ENCODE results near the gene NBPF15. TPM values are rescaled to one million over a fixed set of nuclear protein-coding genes. Genes with fewer than 3 reads are reported as not detected.
"Not testable (repeated sequence)": the region's sequence is repeated elsewhere in the genome, so short reads cannot be mapped to it uniquely, and the experiment has no call there.

NBPF15 gene
- total RNA-seq, 1 experiment from 2014 or later, result 68.3 TPM

DNA sequence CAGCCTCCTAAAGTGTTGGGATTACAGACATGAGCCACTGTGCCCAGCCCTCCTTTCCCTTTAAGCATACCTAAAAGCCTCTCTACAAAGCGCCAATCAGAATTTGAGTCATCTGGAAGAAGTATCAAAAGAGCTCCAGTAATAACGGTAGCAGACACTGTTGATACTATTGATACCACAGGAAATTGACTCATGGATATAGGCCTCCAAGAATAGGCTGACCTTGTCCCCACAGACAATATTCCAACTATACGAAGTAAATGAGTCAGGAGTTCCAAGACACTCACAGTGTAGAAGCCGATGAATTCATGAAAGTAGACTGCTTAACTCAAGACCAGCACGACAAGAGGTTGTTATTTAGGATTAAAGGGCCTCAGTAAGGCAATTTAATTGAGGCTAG is 58.7 kb downstream of the NBPF15 start:
- in situ Hi-C loops (cut with HindIII; ENCODE audit: low pct_unique_long_range_greater_than_20kb, low sequenced_read_pairs); DNase-seq (ENCODE audit: low read depth, low spot score); H3K36me3 ChIP-seq (ENCODE audit: control insufficient read depth, insufficient read depth, low read length); BruUV-seq (replicated peaks); H3K27me3 ChIP-seq (ENCODE audit: control insufficient read depth, insufficient read depth, low read length); H3K4me3 ChIP-seq (ENCODE audit: low read depth in 2 of 2, low read length in 2 of 2); POLR2A ChIA-PET; CTCF ChIA-PET; ATAC-seq; H3K4me1 ChIP-seq (ENCODE audit: control insufficient read depth, insufficient read depth, low read length); intact Hi-C loops (cut with micrococcal nuclease; ENCODE audit: unreplicated experiment); H3K27ac ChIP-seq (ENCODE audit: low read length); H3K9me3 ChIP-seq (ENCODE audit: control insufficient read depth, insufficient read depth, low read depth, low read length): not testable (repeated sequence)

GRCh38 chr1:144371651-144372050 is 89.8 kb downstream of the NBPF15 start:
- H3K4me1 ChIP-seq (ENCODE audit: control insufficient read depth, insufficient read depth, low read length); H3K9me3 ChIP-seq (ENCODE audit: control insufficient read depth, insufficient read depth, low read depth, low read length); ATAC-seq; H3K4me3 ChIP-seq (ENCODE audit: low read depth in 2 of 2, low read length in 2 of 2); H3K36me3 ChIP-seq (ENCODE audit: control insufficient read depth, insufficient read depth, low read length); H3K27me3 ChIP-seq (ENCODE audit: control insufficient read depth, insufficient read depth, low read length); BruUV-seq (replicated peaks); POLR2A ChIA-PET; H3K27ac ChIP-seq (ENCODE audit: low read length); in situ Hi-C loops (cut with HindIII; ENCODE audit: low pct_unique_long_range_greater_than_20kb, low sequenced_read_pairs); DNase-seq (ENCODE audit: low read depth, low spot score); intact Hi-C loops (cut with micrococcal nuclease; ENCODE audit: unreplicated experiment); CTCF ChIA-PET: not testable (repeated sequence)

Other genes with a start within 250 kb of the NBPF15 start
- gene PPIAL4E, start 88.0 kb downstream of the NBPF15 start, total RNA-seq (2021; ENCODE audit: unreplicated experiment), result not detected
- not detected for gene PPIAL4F, start 131.2 kb upstream of the NBPF15 start, total RNA-seq (2021; ENCODE audit: unreplicated experiment)

All from Panc1 (cell line).